IMR-90 (cell line): ENCODE measurements around the gene RHAG. TPM values are rescaled to one million over a fixed set of nuclear protein-coding genes. Genes with fewer than 3 reads are reported as not detected.

ENCODE experiments used
- ATAC-seq: fragments of 200-7000 bp; cut with Tn5 transposase; 2 replicates; pipeline ENCODE4 v1.9.1; 2020; ENCODE audit warnings: low read depth, mild to moderate bottlenecking, moderate library complexity
- BruUV-seq: library from RNA; stranded (reverse); fragments of 400-500 nt; replicated peaks from 2 replicates; lab custom pipeline; 2021; lab: Mats Ljungman, UMichigan
- CTCF ChIA-PET: fragments of 300-600 bp; formaldehyde crosslinking; extraction: SDS; loops from one replicate; lab custom pipeline; 2021; ENCODE audit warnings: antibody characterized with exemption; lab: Yijun Ruan, JAX
- POLR2A ChIA-PET: fragments of 300-600 bp; sonication (Branson Sonifier 250); formaldehyde crosslinking; loops from one replicate; lab custom pipeline; 2022; ENCODE audit warnings: antibody characterized with exemption; ENCODE audit not compliant: unreplicated experiment; lab: Charles Lee
- DNase-seq: peaks from one replicate; pipeline ENCODE4 v3.0.0; 2013
- H2AFZ ChIP-seq: replicated peaks from 2 replicates; pipeline ENCODE3; 2013; ENCODE audit warnings: low read length, mild to moderate bottlenecking; ENCODE audit not compliant: poor library complexity
- H2AK5ac ChIP-seq: 2 replicates; pipeline ENCODE4 v1.6.1; 2013; ENCODE audit warnings: low read depth, low read length, inconsistent platforms
- H2AK9ac ChIP-seq: replicated peaks from 2 replicates; pipeline ENCODE3; 2013; ENCODE audit warnings: mild to moderate bottlenecking, low read depth, low read length, moderate library complexity; ENCODE audit not compliant: poor library complexity
- H2BK120ac ChIP-seq: 2 replicates; pipeline ENCODE4 v1.6.1; 2013; ENCODE audit warnings: low read depth, low read length, inconsistent platforms
- H2BK15ac ChIP-seq: 3 replicates; pipeline ENCODE4 v1.6.1; 2013; ENCODE audit warnings: low read depth, low read length, inconsistent platforms
- H2BK20ac ChIP-seq: 2 replicates; pipeline ENCODE4 v1.6.1; 2013; ENCODE audit warnings: low read depth, mild to moderate bottlenecking, inconsistent platforms, low read length, moderate library complexity
- H2BK5ac ChIP-seq: 2 replicates; pipeline ENCODE4 v1.6.1; 2013; ENCODE audit warnings: mild to moderate bottlenecking, low read depth, low read length, inconsistent platforms; ENCODE audit not compliant: poor library complexity, severe bottlenecking
- H3K14ac ChIP-seq: replicated peaks from 2 replicates; pipeline ENCODE4 v1.6.1; 2013; ENCODE audit warnings: low read depth, low read length, inconsistent platforms
- H3K18ac ChIP-seq: 2 replicates; pipeline ENCODE4 v1.6.1; 2013; ENCODE audit warnings: low read depth, low read length, control low read depth
- H3K23ac ChIP-seq: 2 replicates; pipeline ENCODE4 v1.6.1; 2013; ENCODE audit warnings: low read depth, low read length, inconsistent platforms
- H3K27ac ChIP-seq: 2 replicates; pipeline ENCODE4 v1.5.1; 2013; ENCODE audit warnings: mild to moderate bottlenecking, control low read depth, low read length; ENCODE audit not compliant: insufficient read depth
- H3K27me3 ChIP-seq: 2 replicates; pipeline ENCODE4 v1.6.1; 2013; ENCODE audit warnings: low read length; ENCODE audit not compliant: control insufficient read depth, insufficient read depth
- H3K36me3 ChIP-seq: 2 replicates; pipeline ENCODE4 v1.6.1; 2013; ENCODE audit warnings: low read length, mixed read lengths; ENCODE audit not compliant: control insufficient read depth, insufficient read depth
- H3K4ac ChIP-seq: 2 replicates; pipeline ENCODE4 v1.6.1; 2013; ENCODE audit warnings: low read depth, low read length, inconsistent platforms
- H3K4me1 ChIP-seq: 2 replicates; pipeline ENCODE4 v1.6.1; 2013; ENCODE audit warnings: low read length, mixed read lengths; ENCODE audit not compliant: control insufficient read depth, insufficient read depth
- H3K4me2 ChIP-seq: 2 replicates; pipeline ENCODE4 v1.6.1; 2013; ENCODE audit warnings: low read depth, mild to moderate bottlenecking, control low read depth, low read length, moderate library complexity
- H3K4me3 ChIP-seq: 2 replicates; pipeline ENCODE4 v1.5.1; 2013; ENCODE audit warnings: low read depth, mild to moderate bottlenecking, control low read depth, low read length, moderate library complexity; ENCODE audit not compliant: insufficient read depth
- H3K56ac ChIP-seq: 2 replicates; pipeline ENCODE4 v1.6.1; 2013; ENCODE audit warnings: low read length, inconsistent platforms; ENCODE audit not compliant: insufficient read depth; ENCODE audit errors: extremely low read depth
- H3K79me1 ChIP-seq, 2 experiments: 2 replicates each; pipeline ENCODE4 v1.6.1; 2013; ENCODE audit warnings: low read length in 2 of 2, inconsistent platforms in 1 of 2, low read depth in 1 of 2
- H3K9ac ChIP-seq: 2 replicates; pipeline ENCODE4 v1.6.1; 2013; ENCODE audit warnings: low read depth, low read length, control low read depth
- H3K9me1 ChIP-seq: 2 replicates; pipeline ENCODE4 v1.6.1; 2013; ENCODE audit warnings: low read length, inconsistent platforms; ENCODE audit not compliant: insufficient read depth
- H3K9me3 ChIP-seq: 2 replicates; pipeline ENCODE4 v1.6.1; 2013; ENCODE audit warnings: low read length; ENCODE audit not compliant: control insufficient read depth, insufficient read depth
- H4K20me1 ChIP-seq: 2 replicates; pipeline ENCODE4 v1.6.1; 2013; ENCODE audit warnings: low read length, inconsistent platforms; ENCODE audit not compliant: insufficient read depth
- H4K5ac ChIP-seq: 2 replicates; pipeline ENCODE4 v1.6.1; 2013; ENCODE audit warnings: mild to moderate bottlenecking, low read depth, low read length, control low read depth
- H4K8ac ChIP-seq, 2 experiments: 2 replicates each; pipeline ENCODE4 v1.6.1; 2013; ENCODE audit warnings: low read depth in 2 of 2, low read length in 2 of 2, control low read depth in 1 of 2, inconsistent platforms in 1 of 2
- H4K91ac ChIP-seq: 2 replicates; pipeline ENCODE4 v1.6.1; 2013; ENCODE audit warnings: low read depth, low read length, inconsistent platforms; ENCODE audit not compliant: insufficient read depth
- CEBPB ChIP-seq: IDR thresholded peaks from 2 replicates; pipeline ENCODE4 v1.6.1; 2012; ENCODE audit warnings: low read depth, low read length, improper control_type of control experiment
- MAZ ChIP-seq: IDR thresholded peaks from 2 replicates; pipeline ENCODE4 v1.6.1; 2012; ENCODE audit warnings: low read depth, mild to moderate bottlenecking, low read length, improper control_type of control experiment, moderate library complexity, borderline replicate concordance
- NFE2L2 ChIP-seq: fragments of 150-350 bp; IDR thresholded peaks from 2 replicates; pipeline ENCODE4 v1.6.1; 2016; ENCODE audit warnings: low read depth, mild to moderate bottlenecking, low read length
- RAD21 ChIP-seq: IDR thresholded peaks from 2 replicates; pipeline ENCODE4 v1.6.1; 2012; ENCODE audit warnings: low read length, improper control_type of control experiment
- SMC3 ChIP-seq: fragments of 150-350 bp; IDR thresholded peaks from 2 replicates; pipeline ENCODE4 v1.6.1; 2016; ENCODE audit warnings: low read depth, mild to moderate bottlenecking, antibody characterized with exemption, low read length, moderate library complexity
- WGBS, 2 experiments: methylation state at CpG; one replicate each; pipeline versions ENCODE4 v1.1.5 to v1.1.7; 2013; ENCODE audit warnings: missing lambda C conversion rate in 2 of 2; ENCODE audit not compliant: insufficient read length in 1 of 2; ENCODE audit errors: extremely low coverage in 2 of 2; 5-methylcytosine and 5-hydroxymethylcytosine counted together
- dilution Hi-C: fragments of 300-500 bp; cut with HindIII; formaldehyde crosslinking; loops from one replicate; pipeline ENCODE4 v1.14.3; 2018; ENCODE audit warnings: low sequenced_read_pairs; ENCODE audit not compliant: unreplicated experiment
- in situ Hi-C: fragments of 300-500 bp; cut with MboI; formaldehyde crosslinking; loops from 3 replicates; pipeline ENCODE4 v1.14.3; 2019; ENCODE audit warnings: low sequenced_read_pairs, inconsistent platforms, mixed read lengths
- intact Hi-C: fragments of 100-400 bp; cut with micrococcal nuclease; formaldehyde crosslinking; loops from 2 replicates; pipeline ENCODE4 v1.10.0; 2022
- polyA plus RNA-seq, 3 experiments: library from polyadenylated mRNA; depleted of rRNA; stranded (reverse); fragments of >200 nt; gene quantifications; 2 replicates each; pipeline ENCODE4 v1.2.3, GENCODE V29; 2012; ENCODE audit warnings: low replicate concordance in 1 of 3
- total RNA-seq: library from RNA; depleted of rRNA; stranded (reverse); fragments of >200 nt; gene quantifications from 2 replicates; pipeline ENCODE4 v1.2.3, GENCODE V29; 2012
- TF ChIP-seq, protein P1 (sequence below): fragments of 150-350 bp; IDR thresholded peaks from 2 replicates; pipeline ENCODE4 v1.6.1; 2016; ENCODE audit warnings: low read depth, mild to moderate bottlenecking, low read length, moderate library complexity, borderline replicate concordance
- TF ChIP-seq, protein P2 (sequence below): conservative IDR thresholded peaks from 2 replicates; pipeline ENCODE4 v1.5.1; 2012; ENCODE audit warnings: mild to moderate bottlenecking, low read depth, low read length, improper control_type of control experiment

Gene RHAG
- total and polyA plus RNA-seq, 2 of the 4 experiments (the other 2 are of a cell fraction), result not detected

DNA sequence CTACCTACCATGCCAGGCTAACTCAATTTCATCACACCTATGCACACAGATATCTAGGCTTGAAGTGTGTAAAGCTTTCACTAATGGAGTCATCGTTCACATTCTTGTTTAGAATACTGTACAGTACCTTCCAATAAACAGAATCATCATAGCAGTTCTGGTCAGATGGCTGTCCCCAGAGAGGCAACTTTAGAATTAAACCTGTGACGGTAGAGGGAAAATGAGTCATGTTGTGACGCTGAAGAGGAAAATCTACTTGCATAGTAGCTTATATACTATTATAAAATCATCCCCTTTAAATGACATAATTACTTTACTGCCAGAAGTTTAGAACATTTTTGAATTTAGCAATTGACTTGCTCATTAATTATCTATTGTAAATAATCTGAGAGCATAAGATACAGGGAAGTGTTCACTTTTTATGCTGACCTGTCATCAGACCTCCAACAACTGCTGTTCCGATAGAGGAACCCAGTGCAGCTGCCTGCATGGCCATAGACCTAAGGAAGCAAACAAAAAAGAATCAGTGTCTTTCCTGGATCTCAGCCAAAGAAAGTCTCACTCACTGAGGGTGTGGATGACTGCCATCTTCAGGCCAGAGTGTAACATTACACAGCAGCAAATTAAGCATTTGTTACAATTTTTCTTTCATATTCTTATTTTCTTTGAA, 29.8 kb downstream of the RHAG start:
- WGBS, 2 experiments, result 0% methylated on average over 1 of the region's 4 CpGs; no CpG with 5 or more reads in 1 of the 2 experiments
- dilution Hi-C loops (no loop called here), intact Hi-C loops (loop anchor here (1.0 to 5.0 kb wide), 2 partner anchors 75 to 1820 kb away; no protein-coding TSS in a partner anchor), in situ Hi-C loops (loop anchor here (10.0 kb wide), 1 partner anchor 82 kb away; no protein-coding TSS in a partner anchor)
- H3K9me1 ChIP-seq, result no peaks in the 10 kb centered on the region
- H2AK9ac ChIP-seq, result no peak overlapping the region
- no peak overlapping the region for H3K14ac ChIP-seq
- BruUV-seq, result no TSS peak
- H2BK15ac ChIP-seq, result no peak overlapping the region
- H2BK120ac ChIP-seq, result no peak overlapping the region
- H3K27ac ChIP-seq, result no peak overlapping the region
- no peak overlapping the region for H3K23ac ChIP-seq
- H4K5ac ChIP-seq, result no peak overlapping the region
- H3K4me3 ChIP-seq, result no peak overlapping the region
- H3K18ac ChIP-seq, result no peak overlapping the region
- no peaks in the 10 kb centered on the region for H3K27me3 ChIP-seq
- no peak overlapping the region for H2AFZ ChIP-seq
- ChIA-PET POLR2A (no interaction called here), CTCF (interaction anchor here (0.6 to 3.1 kb wide), 5 partner anchors 10 to 77 kb away, joined by 3 to 14 read pairs (median 5); no protein-coding TSS in a partner anchor)
- TF ChIP-seq NFE2L2 (no peak), CEBPB (no peak), RAD21 (peak; percentile 59), SMC3 (peak; percentile 31), MAZ (no peak)
- TF ChIP-seq, protein P1, sequence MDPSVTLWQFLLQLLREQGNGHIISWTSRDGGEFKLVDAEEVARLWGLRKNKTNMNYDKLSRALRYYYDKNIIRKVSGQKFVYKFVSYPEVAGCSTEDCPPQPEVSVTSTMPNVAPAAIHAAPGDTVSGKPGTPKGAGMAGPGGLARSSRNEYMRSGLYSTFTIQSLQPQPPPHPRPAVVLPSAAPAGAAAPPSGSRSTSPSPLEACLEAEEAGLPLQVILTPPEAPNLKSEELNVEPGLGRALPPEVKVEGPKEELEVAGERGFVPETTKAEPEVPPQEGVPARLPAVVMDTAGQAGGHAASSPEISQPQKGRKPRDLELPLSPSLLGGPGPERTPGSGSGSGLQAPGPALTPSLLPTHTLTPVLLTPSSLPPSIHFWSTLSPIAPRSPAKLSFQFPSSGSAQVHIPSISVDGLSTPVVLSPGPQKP, result no peak
- TF ChIP-seq, protein P2, sequence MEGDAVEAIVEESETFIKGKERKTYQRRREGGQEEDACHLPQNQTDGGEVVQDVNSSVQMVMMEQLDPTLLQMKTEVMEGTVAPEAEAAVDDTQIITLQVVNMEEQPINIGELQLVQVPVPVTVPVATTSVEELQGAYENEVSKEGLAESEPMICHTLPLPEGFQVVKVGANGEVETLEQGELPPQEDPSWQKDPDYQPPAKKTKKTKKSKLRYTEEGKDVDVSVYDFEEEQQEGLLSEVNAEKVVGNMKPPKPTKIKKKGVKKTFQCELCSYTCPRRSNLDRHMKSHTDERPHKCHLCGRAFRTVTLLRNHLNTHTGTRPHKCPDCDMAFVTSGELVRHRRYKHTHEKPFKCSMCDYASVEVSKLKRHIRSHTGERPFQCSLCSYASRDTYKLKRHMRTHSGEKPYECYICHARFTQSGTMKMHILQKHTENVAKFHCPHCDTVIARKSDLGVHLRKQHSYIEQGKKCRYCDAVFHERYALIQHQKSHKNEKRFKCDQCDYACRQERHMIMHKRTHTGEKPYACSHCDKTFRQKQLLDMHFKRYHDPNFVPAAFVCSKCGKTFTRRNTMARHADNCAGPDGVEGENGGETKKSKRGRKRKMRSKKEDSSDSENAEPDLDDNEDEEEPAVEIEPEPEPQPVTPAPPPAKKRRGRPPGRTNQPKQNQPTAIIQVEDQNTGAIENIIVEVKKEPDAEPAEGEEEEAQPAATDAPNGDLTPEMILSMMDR, result peak; percentile 83
- H2AK5ac ChIP-seq, result no peak overlapping the region
- H3K9me3 ChIP-seq, result no peaks in the 10 kb centered on the region
- peak; percentile 80 for DNase-seq
- H3K4me1 ChIP-seq, result no peaks in the 10 kb centered on the region
- H2BK5ac ChIP-seq, result no peak overlapping the region
- H4K8ac ChIP-seq, result no peak overlapping the region
- H3K9ac ChIP-seq, result no peak overlapping the region
- no peak overlapping the region for H2BK20ac ChIP-seq
- H4K20me1 ChIP-seq, result no peaks in the 10 kb centered on the region
- H4K91ac ChIP-seq, result no peak overlapping the region
- no peaks in the 10 kb centered on the region for H3K36me3 ChIP-seq
- H3K4ac ChIP-seq, result no peak overlapping the region
- peak; percentile 97 for ATAC-seq
- H3K56ac ChIP-seq, result no peak overlapping the region
- no peaks in the 10 kb centered on the region for H3K79me1 ChIP-seq
- no peak overlapping the region for H3K4me2 ChIP-seq
